ENCODE data around the gene PON2. TPM values are rescaled to one million over a fixed set of nuclear protein-coding genes. Genes with fewer than 3 reads are reported as not detected.

PON2 gene
- total RNA-seq, 1 experiment from 2014 or later: 44.0 TPM

GRCh38 chr7:95457947-95458346 is 23.1 kb upstream of the PON2 start:
- Histone ChIP-seq H3K27ac (ENCODE audit: low read depth, low read length) (no peak overlapping the region), H3K36me3 (ENCODE audit: control insufficient read depth in 1 of 2, insufficient read depth in 2 of 2, low read length in 2 of 2) (no peaks in the 10 kb centered on the region), H3K4me1 (ENCODE audit: control insufficient read depth in 1 of 2, insufficient read depth in 2 of 2, low read length in 2 of 2) (no peaks in the 10 kb centered on the region), H3K79me2 (ENCODE audit: insufficient read depth, low read length) (no peaks in the 10 kb centered on the region), H2AFZ (ENCODE audit: low read depth, low read length, poor library complexity, severe bottlenecking) (no peak overlapping the region), H3K4me2 (ENCODE audit: low read length) (no peak overlapping the region), H3K4me3 (replicated peaks in 1 of 2; ENCODE audit: low read depth in 1 of 2, low read length in 2 of 2) (no peak overlapping the region), H3K9me2 (ENCODE audit: insufficient read depth) (no peaks in the 10 kb centered on the region), H3K27me3 (ENCODE audit: insufficient read depth, low read length) (no peaks in the 10 kb centered on the region), H3K9ac (ENCODE audit: low read length) (no peak overlapping the region), H3K9me3 (ENCODE audit: control insufficient read depth in 1 of 2, insufficient read depth in 1 of 2, low read depth in 1 of 2, low read length in 2 of 2) (0 out of 4 replicates have a peak, but pooled peaks cover 0 to 3% of the 10 kb centered on the region in 2 experiments), H4K20me1 (ENCODE audit: insufficient read depth) (no peaks in the 10 kb centered on the region)
- RAD21 ChIA-PET (ENCODE audit: low non-redundant PET in 1 of 2, low total read pairs in 2 of 2, uncharacterized antibody in 2 of 2, unreplicated experiment in 2 of 2): no interaction called here
- BruUV-seq (replicated peaks): no TSS peak
- CTCF ChIA-PET: no interaction called here
- intact Hi-C loops (cut with micrococcal nuclease): no loop called here
- POLR2A ChIA-PET: no interaction called here
- ATAC-seq (no peak), DNase-seq (ENCODE audit: low read depth, low spot score) (no peak)
- TF ChIP-seq YY1 (IDR thresholded peaks at IDR 0.05; ENCODE audit: extremely low read depth, insufficient replicate concordance, low read depth, low read length) (no peak), RAD21 (IDR thresholded peaks at IDR 0.05; ENCODE audit: low read depth) (no peak), EGR1 (IDR thresholded peaks at IDR 0.05; ENCODE audit: low read depth) (no peak), ZBTB33 (IDR thresholded peaks at IDR 0.05; ENCODE audit: extremely low read depth, insufficient replicate concordance, low read length) (no peak), ZNF274 (IDR thresholded peaks at IDR 0.05; ENCODE audit: low read depth, low read length) (no peak), CEBPB (IDR thresholded peaks at IDR 0.05; ENCODE audit: low read depth) (no peak), EZH2 (IDR thresholded peaks at IDR 0.05) (no peak), EZH2phosphoT487 (IDR thresholded peaks at IDR 0.05; ENCODE audit: borderline replicate concordance) (no peak), SIN3A (IDR thresholded peaks at IDR 0.05; ENCODE audit: low read depth) (no peak), REST (IDR thresholded peaks at IDR 0.05; ENCODE audit: low read depth) (no peak), ELF1 (IDR thresholded peaks at IDR 0.05; ENCODE audit: borderline replicate concordance, low read depth) (no peak), POLR2A (IDR thresholded peaks at IDR 0.05; ENCODE audit: borderline replicate concordance, extremely low read depth, insufficient read depth, insufficient read length) (no peak), MAX (IDR thresholded peaks at IDR 0.05) (no peak), TCF7L2 (IDR thresholded peaks at IDR 0.05; ENCODE audit: borderline replicate concordance, extremely low read depth, insufficient read depth, insufficient read length) (no peak), CBX3 (IDR thresholded peaks at IDR 0.05; ENCODE audit: low read depth) (no peak), SRF (IDR thresholded peaks at IDR 0.05; ENCODE audit: low read depth) (no peak), ZFX (IDR thresholded peaks at IDR 0.05) (no peak), FOSL1 (IDR thresholded peaks at IDR 0.05; ENCODE audit: low read depth) (no peak), CTCF (IDR thresholded peaks at IDR 0.05 in 2 of 3, conservative IDR thresholded peaks at IDR 0.05 in 1 of 3; ENCODE audit: borderline replicate concordance in 1 of 3, insufficient read depth in 1 of 3, low read depth in 2 of 3, low read length in 2 of 3) (no peak)

All from HCT116 (cell line).